LNCAP (cell line): Measurements from ENCODE around the gene GRAMD1A.

ENCODE experiments used
- TF ChIP-seq, protein P1 (sequence below): fragments of 450-650 bp; IDR thresholded peaks from 2 replicates; pipeline ENCODE4 v1.5.1; 2017; ENCODE audit warnings: mild to moderate bottlenecking

The GRAMD1A gene

GRCh38 chr19:35026418-35026817 lies 26.3 kb downstream of the GRAMD1A start:
- TF ChIP-seq, protein P1, sequence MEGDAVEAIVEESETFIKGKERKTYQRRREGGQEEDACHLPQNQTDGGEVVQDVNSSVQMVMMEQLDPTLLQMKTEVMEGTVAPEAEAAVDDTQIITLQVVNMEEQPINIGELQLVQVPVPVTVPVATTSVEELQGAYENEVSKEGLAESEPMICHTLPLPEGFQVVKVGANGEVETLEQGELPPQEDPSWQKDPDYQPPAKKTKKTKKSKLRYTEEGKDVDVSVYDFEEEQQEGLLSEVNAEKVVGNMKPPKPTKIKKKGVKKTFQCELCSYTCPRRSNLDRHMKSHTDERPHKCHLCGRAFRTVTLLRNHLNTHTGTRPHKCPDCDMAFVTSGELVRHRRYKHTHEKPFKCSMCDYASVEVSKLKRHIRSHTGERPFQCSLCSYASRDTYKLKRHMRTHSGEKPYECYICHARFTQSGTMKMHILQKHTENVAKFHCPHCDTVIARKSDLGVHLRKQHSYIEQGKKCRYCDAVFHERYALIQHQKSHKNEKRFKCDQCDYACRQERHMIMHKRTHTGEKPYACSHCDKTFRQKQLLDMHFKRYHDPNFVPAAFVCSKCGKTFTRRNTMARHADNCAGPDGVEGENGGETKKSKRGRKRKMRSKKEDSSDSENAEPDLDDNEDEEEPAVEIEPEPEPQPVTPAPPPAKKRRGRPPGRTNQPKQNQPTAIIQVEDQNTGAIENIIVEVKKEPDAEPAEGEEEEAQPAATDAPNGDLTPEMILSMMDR = no peak

GRCh38 chr19:35027009-35027408 lies 26.9 kb downstream of the GRAMD1A start:
- TF ChIP-seq, protein P1 = no peak

DNA sequence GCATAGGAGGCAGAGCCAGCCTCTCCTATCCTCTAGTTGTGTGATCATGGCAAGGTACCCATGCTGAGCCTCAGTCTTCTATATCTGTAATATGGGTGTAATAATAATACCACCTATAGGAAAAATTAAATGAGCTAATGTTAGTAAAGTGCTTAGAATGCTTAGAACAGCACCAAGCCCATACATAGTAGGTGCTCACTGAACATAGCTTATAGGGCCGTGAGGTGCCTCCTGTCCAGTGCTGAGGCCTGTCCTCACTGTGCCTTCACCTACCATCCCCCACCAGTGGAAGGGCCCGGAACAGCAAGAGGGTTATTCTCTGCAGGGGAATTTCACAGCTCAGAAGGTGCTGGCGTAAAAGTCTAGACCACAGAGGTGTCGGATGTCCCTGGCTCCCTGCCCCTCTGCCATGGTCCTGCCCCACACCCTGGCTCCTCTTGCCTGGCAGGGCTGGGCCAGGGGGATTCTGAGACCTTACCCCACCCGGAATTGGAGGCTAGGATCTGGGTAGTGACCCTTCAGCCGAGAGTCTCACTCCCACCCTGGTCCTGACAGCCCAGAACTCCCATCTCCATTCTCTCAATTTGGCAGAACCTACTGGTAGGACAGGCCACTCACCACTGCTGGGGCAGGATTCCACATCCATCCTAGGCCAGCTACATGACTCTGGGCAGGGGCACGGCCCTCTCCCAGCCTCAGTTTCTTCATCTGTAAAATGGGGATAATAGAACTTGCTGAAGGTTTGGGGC lies 27.9 kb downstream of the GRAMD1A start:
- TF ChIP-seq, protein P1 = no peak

- TF ChIP-seq, protein P1 = no peak
Measured at GRCh38 chr19:35029737-35030256, 29.7 kb downstream of the GRAMD1A start.

- TF ChIP-seq, protein P1 = no peak
Measured at GRCh38 chr19:35030257-35031071, 30.3 kb downstream of the GRAMD1A start, which contains the start of gene SCN1B. Gene SCN1B (plus strand): TSS chr19:35030470. CDS start chr19:35030821, 351 bp downstream.

GRCh38 chr19:35031072-35031881 lies 31.2 kb downstream of the GRAMD1A start:
- TF ChIP-seq, protein P1 = no peak

- TF ChIP-seq, protein P1 = no peak
Measured at GRCh38 chr19:35032356-35032865, 32.3 kb downstream of the GRAMD1A start.
